DOHH2 (cell line): ENCODE data around the gene NSDHL.
"Not testable (repeated sequence)": the region's sequence is repeated elsewhere in the genome, so short reads cannot be mapped to it uniquely, and the experiment has no call there.

Experiments
- H3F3A ChIP-seq: fragments of 200-600 bp; sonication (generic), shearing (Covaris generic); 2 replicates; pipeline ENCODE4 v1.6.0; 2016; ENCODE audit warnings: antibody characterized with exemption, mild to moderate bottlenecking; ENCODE audit not compliant: control insufficient read depth, insufficient read depth
- H3K27ac ChIP-seq: fragments of 200-600 bp; sonication (generic); 2 replicates; pipeline ENCODE4 v1.5.1; 2014; ENCODE audit warnings: low read depth, mild to moderate bottlenecking, low read length, moderate library complexity
- H3K27me3 ChIP-seq: fragments of 200-600 bp; sonication (generic); 2 replicates; pipeline ENCODE4 v1.6.1; 2014; ENCODE audit warnings: mild to moderate bottlenecking, low read length, mixed read lengths; ENCODE audit not compliant: control insufficient read depth
- H3K36me3 ChIP-seq: fragments of 200-600 bp; sonication (generic); 2 replicates; pipeline ENCODE4 v1.6.1; 2014; ENCODE audit warnings: mild to moderate bottlenecking, low read length, moderate library complexity, mixed read lengths; ENCODE audit not compliant: control insufficient read depth
- H3K4me1 ChIP-seq: fragments of 200-600 bp; sonication (generic); 2 replicates; pipeline ENCODE4 v1.6.1; 2014; ENCODE audit warnings: mild to moderate bottlenecking, low read length, mixed read lengths; ENCODE audit not compliant: control insufficient read depth
- H3K4me2 ChIP-seq: fragments of 200-600 bp; sonication (generic); 2 replicates; pipeline ENCODE4 v1.6.0; 2014; ENCODE audit warnings: mild to moderate bottlenecking, low read length, moderate library complexity
- H3K4me3 ChIP-seq: fragments of 200-600 bp; sonication (generic); 2 replicates; pipeline ENCODE4 v1.5.1; 2014; ENCODE audit warnings: mild to moderate bottlenecking, low read length, mixed read lengths
- H3K79me2 ChIP-seq: fragments of 200-600 bp; sonication (generic); 2 replicates; pipeline ENCODE4 v1.6.1; 2014; ENCODE audit warnings: mild to moderate bottlenecking, low read length, mixed read lengths; ENCODE audit not compliant: control insufficient read depth
- H3K9me2 ChIP-seq: fragments of 200-600 bp; sonication (generic); replicated peaks from 2 replicates; pipeline ENCODE4 v1.6.1; 2014; ENCODE audit warnings: mild to moderate bottlenecking, low read length, mixed read lengths; ENCODE audit not compliant: control insufficient read depth
- H3K9me3 ChIP-seq: fragments of 200-600 bp; sonication (generic); 2 replicates; pipeline ENCODE4 v1.6.1; 2014; ENCODE audit warnings: antibody characterized with exemption, low read length, mixed read lengths; ENCODE audit not compliant: control insufficient read depth, insufficient read depth
- H4K20me1 ChIP-seq: fragments of 200-600 bp; sonication (generic); 2 replicates; pipeline ENCODE4 v1.6.0; 2014; ENCODE audit warnings: low read depth, mild to moderate bottlenecking, antibody characterized with exemption, low read length, moderate library complexity; ENCODE audit not compliant: control insufficient read depth, insufficient read depth
- CTCF ChIP-seq: fragments of 200-600 bp; sonication (generic); IDR thresholded peaks from one replicate; pipeline ENCODE4 v1.5.1; 2014; ENCODE audit warnings: antibody characterized with exemption, mild to moderate bottlenecking, low read depth, low read length; ENCODE audit not compliant: poor library complexity, severe bottlenecking
- EZH2phosphoT487 ChIP-seq: fragments of 200-600 bp; sonication (generic); IDR thresholded peaks from 2 replicates; pipeline ENCODE4 v1.6.1; 2017; ENCODE audit warnings: borderline replicate concordance, mild to moderate bottlenecking, antibody characterized with exemption, low read length, moderate library complexity, mixed read lengths

The NSDHL gene

DNA sequence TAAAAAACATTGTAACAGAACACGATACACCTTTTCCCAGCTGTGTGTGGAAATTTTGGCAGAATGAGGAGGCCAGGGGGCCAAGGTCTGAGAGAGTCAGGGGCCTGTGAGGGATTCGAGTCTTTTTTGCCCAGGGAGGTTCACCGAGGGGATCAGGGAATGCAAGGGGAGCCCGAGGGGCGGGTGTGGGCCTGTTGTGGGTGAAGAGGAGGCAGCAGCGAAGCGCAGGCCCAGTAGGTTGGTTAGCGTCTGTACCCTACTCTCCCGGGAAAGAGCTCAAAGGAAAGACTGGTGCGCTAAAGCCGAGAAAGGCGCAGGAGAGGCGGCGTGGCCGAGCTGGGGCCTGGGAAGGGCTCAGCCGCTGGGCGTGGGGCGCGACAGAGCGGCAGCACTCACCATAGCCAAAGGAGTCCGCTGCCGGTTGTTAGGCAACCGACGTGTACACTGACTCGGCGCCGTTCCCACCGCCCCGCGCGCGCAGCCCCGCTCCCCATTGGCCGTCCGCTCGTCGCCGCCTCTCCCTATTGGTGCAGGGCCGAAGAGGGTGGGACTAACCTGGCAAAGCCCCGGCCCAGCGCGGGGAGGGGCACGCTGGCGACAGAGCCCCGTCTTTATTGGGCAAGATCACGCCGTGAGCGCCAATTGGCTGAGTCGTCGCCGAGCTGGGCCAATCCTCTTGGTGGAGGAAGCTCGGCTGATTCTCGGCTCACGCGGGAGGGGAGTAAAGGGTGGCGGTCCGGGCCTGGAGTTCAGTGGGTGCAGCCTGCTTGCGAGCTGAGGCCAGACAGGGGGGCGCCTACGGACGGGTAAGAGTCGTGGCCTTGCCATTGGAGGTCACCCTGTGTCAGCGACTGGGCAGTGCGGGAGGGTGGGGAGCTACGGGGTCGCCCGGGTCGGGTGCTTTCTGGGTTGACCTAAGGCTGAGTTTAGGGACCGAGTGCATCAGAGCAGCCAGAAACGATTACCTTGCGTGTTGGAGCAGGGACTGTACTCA lies at the start of gene NSDHL, which contains the start of gene CETN2:
TSS of gene NSDHL (plus strand) at position 752 of the 994 bp plus-strand sequence. CDS start 15,262 bp downstream, outside the sequence.
TSS of gene CETN2 (minus strand) at position 446 of the 994 bp plus-strand sequence. CDS start at position 399, 47 bp downstream.
- no peaks in the 10 kb centered on the region for H3K9me3 ChIP-seq
- TF ChIP-seq EZH2phosphoT487, result no peak
- TF ChIP-seq CTCF, result no peak
- peaks cover 14% of the 10 kb centered on the region for H3K4me1 ChIP-seq
- peaks cover 42% of the 10 kb centered on the region for H3K79me2 ChIP-seq
- no peaks in the 10 kb centered on the region for H4K20me1 ChIP-seq
- H3K27me3 ChIP-seq, result no peaks in the 10 kb centered on the region
- H3K4me2 ChIP-seq, result peak within 1 kb of the TSS; percentile 70
- peak within 1 kb of the TSS; percentile 40 for H3K27ac ChIP-seq
- peak within 1 kb of the TSS; percentile 84 for H3K4me3 ChIP-seq
- no peaks in the 10 kb centered on the region for H3F3A ChIP-seq
- H3K9me2 ChIP-seq, result no peaks in the 10 kb centered on the region
- peaks cover 33% of the 10 kb centered on the region for H3K36me3 ChIP-seq

DNA sequence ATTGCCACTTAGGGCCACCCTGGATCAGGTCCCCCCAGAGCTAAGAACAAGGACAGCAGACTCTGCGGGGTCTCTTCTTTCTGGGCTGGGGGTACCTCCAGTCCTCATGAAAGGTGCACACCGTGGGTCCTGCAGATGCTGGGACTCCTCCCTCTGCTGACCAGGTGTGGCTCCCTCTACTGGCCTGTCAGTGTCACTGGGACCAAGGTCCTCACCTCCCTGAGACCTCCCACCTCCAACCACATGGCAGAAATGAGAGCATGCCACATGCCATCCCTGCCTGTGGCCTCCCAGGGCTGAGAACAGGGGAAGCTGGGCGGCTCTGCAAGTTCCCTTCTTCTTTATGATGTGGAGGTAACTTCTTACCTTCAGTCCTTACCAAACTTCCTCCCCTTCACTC lies 43.8 kb upstream of the NSDHL start:
- H4K20me1 ChIP-seq, H3K4me1 ChIP-seq, H3F3A ChIP-seq, H3K36me3 ChIP-seq, H3K79me2 ChIP-seq, H3K27ac ChIP-seq, H3K4me2 ChIP-seq, H3K4me3 ChIP-seq, H3K27me3 ChIP-seq, H3K9me3 ChIP-seq, H3K9me2 ChIP-seq: not testable (repeated sequence)

GRCh38 chrX:152798945-152799344 lies 31.9 kb upstream of the NSDHL start:
- TF ChIP-seq CTCF (no peak), EZH2phosphoT487 (no peak)
- no peaks in the 10 kb centered on the region for H3K79me2 ChIP-seq
- H3K36me3 ChIP-seq, result no peaks in the 10 kb centered on the region
- H3K27ac ChIP-seq, result no peak overlapping the region
- no peak overlapping the region for H3K4me2 ChIP-seq
- H4K20me1 ChIP-seq, result no peaks in the 10 kb centered on the region
- H3K9me2 ChIP-seq, result no peaks in the 10 kb centered on the region
- H3K27me3 ChIP-seq, result no peaks in the 10 kb centered on the region
- no peaks in the 10 kb centered on the region for H3K4me1 ChIP-seq
- no peaks in the 10 kb centered on the region for H3K9me3 ChIP-seq
- no peak overlapping the region for H3K4me3 ChIP-seq
- H3F3A ChIP-seq, result no peaks in the 10 kb centered on the region

DNA sequence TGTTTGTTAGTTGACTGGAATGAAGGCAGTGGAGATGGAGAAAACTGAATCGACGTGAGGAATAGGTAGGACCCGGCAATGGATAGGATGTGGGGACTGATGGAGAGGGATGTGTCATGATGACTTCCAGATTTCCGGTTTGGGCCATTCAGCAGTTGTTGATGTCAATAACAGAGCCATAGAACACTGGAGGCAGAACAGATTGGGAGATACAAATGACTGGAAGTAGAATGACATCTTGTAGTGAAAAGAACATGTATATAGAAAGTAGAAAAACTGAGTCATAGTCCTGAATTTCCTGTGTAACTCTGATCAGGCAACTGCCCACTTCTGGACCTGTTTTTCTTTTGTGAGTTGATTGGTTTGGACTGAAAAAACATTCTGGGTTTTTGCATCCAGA lies 24.8 kb upstream of the NSDHL start:
- Histone ChIP-seq H4K20me1 (no peaks in the 10 kb centered on the region), H3K36me3 (no peaks in the 10 kb centered on the region), H3K27ac (no peak overlapping the region), H3K4me1 (no peaks in the 10 kb centered on the region), H3K9me2 (no peaks in the 10 kb centered on the region), H3F3A (no peaks in the 10 kb centered on the region), H3K4me2 (no peak overlapping the region), H3K27me3 (no peaks in the 10 kb centered on the region), H3K9me3 (no peaks in the 10 kb centered on the region), H3K79me2 (no peaks in the 10 kb centered on the region), H3K4me3 (no peak overlapping the region)
- no peak for TF ChIP-seq CTCF
- no peak for TF ChIP-seq EZH2phosphoT487
